NK-92 treated with Interleukin-12 subunit alpha and Interleukin-12 subunit beta, amount 100 ng/mL, for 24 hours (cell line): ENCODE data around the gene LAMA1.

Experiments
- DNase-seq: peaks from one replicate; lab custom pipeline; 2025; lab: John Stamatoyannopoulos, UW

Gene LAMA1

DNA sequence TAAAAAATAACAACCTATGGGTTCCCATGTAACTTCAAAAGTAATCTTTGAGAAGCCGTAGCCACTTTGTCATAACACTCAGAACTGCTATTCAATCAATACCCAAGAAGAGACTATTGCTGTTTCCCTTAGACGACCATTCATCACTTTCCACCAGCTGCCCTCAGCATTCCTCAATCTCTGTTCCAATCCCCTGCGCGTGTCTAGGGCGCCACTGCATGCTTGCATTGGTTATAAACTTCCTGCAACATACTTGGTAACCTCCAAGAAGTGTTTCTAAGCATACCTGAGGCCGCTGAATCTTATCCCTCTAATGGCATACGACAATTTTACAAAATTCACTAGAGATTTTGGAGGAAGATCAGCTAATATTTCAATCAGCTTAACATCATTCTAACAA lies 134.2 kb downstream of the LAMA1 start:
- no peak for DNase-seq

DNA sequence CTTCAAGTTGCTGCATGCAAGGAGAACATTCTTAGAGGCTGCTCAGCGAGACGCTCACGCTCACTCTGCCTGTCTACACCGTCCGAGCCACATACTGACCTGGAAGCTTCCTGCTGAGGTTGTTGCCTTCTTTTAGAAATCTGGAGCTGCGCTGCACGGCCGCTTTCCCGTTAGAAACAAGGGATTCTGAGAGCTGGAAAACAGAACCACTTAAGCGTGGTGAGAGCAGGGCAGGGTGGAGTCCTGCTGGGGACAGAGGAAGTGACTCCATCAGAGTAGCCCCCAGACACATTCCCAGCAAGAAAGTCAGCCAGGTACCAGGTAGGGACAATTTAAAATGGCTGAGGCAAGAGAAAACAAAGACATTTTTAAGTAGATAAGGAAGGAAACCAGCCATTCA lies 135.2 kb downstream of the LAMA1 start:
- DNase-seq = no peak

DNA sequence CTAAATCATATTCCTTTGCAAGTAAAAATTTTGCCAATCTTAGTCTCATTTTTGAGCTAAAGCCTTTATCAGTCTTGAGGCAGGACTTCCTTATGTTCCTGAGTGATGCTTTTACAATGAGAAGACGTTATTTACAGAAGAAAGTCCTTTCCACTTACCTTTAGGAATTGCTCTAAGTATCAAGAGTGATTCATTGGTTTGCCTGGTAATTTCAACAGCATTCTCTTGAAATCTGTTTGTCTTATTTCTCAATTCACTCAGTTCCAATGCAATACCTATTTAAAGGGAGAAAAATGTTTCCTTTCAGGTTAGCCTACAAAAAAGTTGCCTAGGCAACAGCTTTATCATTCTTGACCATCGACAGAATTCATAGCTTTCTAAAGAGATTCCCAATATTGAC lies 137.2 kb downstream of the LAMA1 start:
- no peak for DNase-seq

DNA sequence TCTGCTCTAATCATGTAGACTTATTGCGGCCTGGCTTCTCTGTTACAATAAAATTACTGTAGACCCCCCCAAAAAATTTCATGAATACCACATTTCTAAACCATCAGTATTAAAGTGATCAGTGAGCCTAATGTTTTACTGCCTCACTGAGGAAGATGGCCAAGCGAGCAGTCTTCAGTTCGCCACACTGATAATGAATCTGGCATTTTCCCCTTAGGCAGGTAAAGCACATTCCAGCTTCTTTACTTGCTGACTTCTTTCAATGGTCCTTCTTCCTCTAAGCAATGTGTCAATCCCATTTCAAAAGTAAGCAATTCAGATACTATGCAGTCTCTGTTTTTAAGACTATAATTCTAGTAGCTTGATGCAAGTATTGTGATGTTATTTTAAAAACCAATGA lies 137.6 kb downstream of the LAMA1 start:
- no peak for DNase-seq

DNA sequence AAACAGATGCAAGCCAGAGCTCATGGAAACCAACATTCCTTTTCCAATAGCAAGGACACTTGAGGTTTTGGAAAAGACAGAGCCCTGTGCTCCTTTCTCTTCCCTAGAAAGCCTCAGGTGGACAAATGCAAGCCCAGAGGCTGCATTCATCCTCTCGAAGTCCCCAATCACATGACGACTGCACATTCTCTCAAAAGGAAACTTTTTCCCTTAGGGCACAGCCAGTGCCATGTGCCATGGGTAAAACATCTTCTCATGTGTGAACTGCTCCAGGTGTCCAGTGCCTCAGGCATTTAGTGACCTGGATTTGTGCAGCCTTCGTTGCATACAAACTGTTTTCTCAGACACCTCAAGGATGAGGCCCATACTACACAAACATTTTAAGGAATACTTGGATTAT lies 140.7 kb downstream of the LAMA1 start:
- DNase-seq = no peak

DNA sequence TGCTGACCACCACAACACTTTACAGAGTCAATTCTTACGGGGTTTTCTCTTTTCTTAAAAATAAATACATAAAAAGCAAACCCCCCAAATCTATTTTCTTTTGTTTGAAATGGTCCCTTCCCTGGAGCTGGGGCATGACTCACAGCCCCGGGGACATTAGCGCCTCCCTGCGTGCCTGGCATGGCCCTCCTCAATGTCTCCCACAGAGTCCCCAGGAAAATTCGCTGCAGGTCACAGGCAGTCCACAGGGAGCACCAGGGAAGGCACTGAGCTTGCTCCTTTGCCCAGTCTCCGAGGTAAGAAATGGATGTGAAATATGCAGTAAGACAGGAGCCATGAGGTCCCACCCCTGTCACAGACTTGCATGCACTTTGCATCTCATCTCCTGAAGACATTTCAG lies 142.5 kb downstream of the LAMA1 start:
- no peak for DNase-seq

DNA sequence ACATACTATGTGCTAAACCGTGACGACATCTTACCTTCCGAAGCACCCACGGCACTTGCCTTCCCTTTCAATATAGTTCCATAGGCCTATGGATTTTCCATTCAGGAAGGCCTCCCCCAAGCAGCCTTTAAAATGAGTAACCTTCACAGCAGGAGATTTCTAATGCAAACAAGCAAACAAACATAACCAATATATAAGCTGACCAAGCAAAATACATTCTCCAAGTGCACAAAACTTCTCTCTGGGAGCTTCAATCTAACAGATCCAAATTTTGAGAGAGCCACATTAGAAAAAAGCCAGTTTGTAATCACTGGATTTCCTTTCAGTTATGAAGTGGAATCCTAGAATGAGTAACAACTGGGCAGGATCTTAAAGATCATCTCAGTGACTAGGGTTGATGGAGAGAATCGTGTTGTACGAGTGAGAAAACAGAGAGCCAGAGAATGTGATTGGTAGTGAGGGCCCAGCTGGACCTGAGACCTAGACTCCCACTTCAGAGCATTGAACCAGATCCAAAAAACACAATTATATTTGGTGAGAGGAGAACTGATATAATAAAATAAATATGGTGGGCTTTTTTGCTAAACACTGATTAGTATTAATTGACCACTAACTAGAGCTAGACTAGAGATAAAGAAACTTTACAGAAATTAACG lies 145.6 kb downstream of the LAMA1 start:
- DNase-seq = no peak

DNA sequence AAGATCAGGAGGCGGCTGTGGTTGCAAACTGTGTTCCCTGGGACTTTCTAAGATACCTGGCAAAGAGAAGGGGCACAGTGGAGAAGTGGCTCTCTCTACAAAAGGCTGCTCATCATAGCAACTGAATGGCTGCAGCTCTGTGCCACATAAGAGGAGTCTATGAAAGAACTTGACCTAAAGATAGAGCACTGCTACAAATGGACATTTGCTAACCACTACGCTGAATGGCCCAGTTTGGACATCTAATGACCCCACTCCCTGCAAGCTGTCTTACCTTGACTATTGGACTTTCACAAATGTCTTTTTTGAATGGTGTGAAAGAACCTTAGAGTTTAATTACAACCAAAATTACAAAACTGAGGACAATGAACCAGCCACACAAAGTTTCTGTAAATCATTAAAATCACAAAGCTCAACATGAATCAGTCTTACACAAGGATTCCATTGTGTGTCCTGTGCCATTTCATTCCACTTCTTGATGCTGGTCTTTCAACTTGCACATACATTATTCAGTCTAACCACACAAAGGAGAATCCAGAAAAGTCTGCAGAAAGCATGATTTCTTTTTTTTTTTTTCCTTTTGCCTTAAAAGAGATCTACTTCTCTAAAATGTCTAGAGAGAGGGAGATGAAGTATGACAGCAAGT lies 154.0 kb downstream of the LAMA1 start:
- no peak for DNase-seq

DNA sequence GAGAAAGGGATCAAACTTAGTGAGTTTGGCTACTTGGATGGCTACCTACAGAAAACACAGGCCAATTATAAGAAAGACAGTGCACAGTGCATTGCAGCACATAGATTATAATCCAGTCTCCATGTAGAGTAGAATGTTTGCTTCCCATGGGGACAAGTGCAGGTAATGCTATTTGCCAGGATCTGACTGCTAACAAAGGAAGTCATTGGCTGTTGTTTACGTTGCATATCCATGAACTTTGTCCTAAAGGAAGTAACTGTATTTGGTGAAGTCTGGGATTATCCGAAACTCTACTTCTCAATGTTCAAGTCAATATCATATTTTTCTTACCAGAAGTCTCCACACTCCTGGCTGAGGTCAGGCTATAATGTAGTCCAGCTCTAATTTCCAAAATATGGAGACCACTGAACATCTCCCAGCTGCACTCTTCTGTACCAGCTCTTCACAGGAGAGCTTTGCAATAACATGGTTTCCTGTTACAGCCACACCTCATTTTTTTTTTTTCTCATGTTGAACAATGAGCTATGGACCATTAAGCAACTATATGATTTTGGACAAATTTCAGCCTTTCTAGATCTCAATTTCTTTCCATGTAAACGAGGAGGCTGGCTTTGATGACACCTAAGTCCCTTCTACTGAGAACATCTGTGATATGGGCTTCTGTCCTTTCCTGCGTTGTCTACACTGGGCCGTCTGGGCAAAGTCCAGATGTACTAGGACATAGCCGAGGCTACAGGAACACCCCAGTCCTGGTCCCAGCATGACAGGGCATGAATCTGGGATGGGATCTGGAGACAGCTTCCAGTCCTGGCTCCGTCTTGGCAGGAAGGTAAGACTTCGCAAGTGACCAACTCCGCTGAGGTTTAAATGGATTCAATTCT lies 154.8 kb downstream of the LAMA1 start:
- DNase-seq = no peak

DNA sequence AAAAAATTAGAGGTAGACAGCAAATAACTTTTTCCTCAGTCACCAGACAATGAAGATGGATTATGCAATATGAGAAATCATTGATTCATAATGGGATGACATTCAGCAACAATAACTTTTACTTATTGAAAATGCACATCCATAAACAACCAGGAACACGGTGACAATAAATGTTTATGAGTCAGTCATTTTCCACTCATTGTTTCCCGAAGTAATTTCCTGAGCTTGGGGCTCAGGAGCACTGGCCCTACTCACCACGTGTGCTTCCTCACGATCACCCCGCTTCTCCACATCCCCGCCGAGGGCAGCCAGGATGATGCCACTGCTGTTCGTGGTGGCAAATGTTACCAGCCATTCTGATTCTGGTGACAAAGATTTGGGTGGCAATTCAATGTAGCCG lies 156.3 kb downstream of the LAMA1 start:
- no peak for DNase-seq

DNA sequence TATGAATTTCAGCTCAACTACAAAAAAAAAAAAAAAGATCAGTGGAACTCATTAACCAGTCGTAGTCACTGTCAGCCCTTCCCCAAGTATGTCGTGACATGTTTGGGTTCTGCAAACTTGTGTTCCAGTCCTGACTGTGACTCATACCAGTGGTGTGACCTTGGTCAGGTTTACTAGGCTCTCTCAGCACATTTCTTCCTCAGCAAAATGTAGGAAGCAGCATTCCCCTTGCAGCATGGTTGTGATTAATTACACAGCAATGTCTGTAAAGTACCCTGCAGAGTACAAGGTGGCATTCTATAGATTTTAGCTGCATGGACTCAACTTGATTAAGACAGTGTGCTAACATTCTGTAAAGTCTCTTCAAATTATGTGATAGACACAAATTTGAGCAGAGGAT lies 156.9 kb downstream of the LAMA1 start:
- DNase-seq = no peak

DNA sequence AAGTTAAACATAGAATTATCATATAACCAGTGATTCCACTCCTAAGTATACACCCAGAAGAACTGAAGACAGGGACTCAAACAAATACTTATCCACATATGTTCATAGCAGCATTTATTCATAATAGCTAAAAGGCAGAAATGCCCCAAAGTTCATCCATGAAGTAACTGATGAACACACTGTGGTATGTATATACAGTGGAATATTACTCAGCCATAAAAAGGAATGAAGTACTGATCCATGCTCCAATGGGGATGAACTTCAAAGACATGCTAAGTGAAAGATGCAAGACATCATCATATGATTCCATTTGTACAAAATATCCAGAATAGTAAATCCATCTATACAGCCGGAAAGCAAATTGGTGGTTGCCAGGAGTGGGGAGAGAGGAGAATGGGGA lies 157.5 kb downstream of the LAMA1 start:
- DNase-seq = no peak

DNA sequence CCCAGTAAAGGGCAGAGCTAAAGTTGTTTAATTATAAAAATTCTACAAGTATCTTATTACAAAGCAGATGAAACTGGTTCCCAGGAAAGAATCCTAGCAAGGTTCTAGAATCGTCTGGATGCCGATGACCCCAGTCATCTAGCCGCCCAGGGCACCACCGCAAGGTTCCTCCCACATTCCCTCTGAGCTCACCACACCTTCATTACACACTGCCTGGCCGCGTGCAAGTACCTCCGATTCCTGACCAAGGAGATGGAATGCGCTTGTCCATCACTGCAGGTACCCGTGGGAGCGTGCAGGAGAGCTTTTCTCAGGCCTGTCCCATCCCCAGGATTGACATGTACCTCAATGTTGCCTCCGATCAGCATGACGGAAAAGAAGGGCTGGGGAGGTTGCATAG lies 158.5 kb downstream of the LAMA1 start:
- DNase-seq = no peak

DNA sequence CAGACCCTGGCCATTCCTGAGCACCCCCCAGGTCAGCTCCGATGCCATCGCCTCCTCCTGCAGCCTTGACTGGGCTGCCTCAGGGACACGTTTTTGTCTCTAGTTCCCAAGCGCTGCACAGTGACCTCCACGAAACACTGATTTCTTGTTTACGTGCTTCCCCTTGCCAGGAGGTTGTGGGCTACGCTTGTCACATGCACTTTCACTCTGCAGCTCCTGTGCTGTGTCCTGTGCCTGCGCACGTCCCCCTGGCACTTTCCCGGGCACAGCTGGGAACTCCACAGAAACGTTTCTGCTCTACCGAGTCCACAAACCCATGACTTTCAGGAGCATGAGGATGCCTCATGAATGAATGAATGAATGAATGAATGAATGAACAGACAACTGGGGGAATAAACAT lies 160.6 kb downstream of the LAMA1 start:
- DNase-seq = no peak

DNA sequence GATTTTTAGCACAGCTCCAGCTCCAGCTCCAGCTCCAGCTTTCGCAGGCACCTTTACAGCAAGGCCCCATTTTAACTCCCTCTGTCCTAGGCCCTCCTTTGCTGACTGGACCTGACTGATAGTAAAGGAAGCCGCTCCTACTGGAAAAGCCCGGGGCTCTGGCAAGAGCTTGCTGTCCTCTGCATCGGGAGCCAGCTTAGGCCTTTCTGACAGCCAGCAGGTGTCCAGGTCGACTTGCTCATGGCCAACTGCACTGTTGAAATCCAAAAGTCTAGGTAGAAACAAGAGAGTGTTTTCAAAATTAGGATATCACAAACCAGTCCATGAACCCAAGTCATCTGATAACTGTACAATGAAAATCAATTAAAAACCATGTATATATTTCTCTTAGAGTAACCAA lies 161.1 kb downstream of the LAMA1 start:
- DNase-seq = no peak

DNA sequence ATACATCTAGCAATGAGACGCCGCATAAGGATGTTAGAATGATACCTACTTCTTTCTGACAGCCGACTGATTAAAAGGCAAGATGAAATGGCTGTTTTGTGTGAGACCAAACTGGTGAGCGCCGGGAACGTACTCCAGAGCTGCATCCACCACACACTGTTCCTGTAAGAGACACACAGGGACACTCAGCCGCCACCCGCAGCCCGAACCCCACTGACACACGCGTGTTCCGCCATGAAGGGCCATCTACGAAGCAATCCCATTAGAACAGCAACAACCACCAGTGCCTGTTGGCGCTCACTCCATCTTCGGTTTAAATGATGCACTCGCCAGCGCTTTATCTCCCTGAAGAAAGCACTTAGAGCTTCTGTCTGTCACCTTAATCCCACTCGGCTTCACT lies 162.3 kb downstream of the LAMA1 start:
- DNase-seq = no peak

DNA sequence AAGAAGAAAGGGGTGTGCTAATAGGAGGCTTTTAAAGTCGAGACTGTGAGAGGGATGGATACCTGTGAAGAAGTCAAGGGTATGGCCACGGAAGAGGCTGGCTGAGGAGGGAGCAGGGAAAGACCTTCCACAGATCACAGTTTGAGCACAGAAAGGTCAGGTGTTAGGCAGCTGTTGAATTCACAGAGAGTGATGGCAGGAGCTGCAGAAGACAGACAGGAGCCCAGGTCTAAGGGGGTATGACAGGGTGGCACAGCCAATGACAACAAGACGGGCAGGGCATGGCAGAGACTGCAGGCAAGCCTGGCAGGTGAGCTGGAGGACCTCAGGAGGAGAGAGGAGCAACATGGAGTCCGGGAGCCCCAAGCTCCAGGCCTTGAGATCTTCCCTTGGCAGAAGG lies 163.1 kb downstream of the LAMA1 start:
- DNase-seq = no peak

DNA sequence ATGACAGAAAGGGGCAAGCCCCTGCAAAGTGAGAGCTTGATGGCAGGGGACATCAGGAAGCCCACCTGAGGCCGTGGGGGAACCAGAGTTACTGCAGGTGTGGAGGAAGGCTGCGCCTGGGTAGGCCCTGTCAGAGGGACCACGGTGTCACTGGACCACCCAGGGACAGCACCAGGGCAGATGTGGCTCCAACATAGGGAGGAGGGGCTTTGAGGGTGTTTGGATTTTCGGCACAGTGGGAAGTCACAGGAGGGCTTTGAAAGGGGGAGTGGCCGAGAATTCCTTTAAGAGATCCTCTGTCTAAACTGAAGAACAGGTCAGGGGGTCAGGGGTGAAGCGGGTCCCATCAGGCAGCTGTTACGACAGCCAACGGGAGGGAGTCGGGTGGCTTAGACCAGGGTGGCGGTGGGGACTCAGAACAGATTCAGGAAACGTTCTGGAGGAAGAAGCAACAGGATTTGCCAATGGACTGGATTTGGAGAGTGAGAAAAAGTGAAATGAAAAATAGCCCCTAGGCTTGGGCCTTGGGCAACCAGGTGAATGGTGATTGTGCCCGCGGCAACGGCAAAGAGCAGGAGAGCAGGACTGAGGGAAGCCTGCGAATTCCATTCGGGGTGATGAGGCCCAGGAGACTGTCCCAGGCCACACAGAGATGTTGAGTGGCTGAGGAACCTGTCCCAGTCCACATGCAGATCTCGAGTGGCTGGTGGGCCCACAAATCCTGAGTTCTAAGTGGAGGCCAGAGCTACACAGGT lies 166.1 kb downstream of the LAMA1 start:
- DNase-seq = no peak

DNA sequence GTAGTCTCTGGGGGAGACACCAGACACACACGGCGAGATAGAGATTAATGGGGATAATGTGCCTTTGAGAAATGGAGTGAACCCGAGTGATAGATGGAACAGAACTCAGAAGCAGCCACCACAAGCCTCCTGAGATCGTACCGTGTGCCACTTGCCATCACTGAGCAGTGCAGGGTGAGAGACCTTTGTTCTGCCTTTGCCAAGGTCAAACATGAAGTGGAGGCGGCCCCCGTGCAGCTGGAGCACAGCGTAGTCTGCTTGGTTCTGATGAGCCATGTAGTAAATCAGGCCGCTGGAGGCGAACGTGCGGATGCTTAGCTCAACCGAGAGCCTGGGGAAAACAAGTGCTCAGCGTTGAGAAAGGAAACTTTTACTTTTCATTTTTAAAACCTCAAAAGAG lies 167.0 kb downstream of the LAMA1 start:
- no peak for DNase-seq

DNA sequence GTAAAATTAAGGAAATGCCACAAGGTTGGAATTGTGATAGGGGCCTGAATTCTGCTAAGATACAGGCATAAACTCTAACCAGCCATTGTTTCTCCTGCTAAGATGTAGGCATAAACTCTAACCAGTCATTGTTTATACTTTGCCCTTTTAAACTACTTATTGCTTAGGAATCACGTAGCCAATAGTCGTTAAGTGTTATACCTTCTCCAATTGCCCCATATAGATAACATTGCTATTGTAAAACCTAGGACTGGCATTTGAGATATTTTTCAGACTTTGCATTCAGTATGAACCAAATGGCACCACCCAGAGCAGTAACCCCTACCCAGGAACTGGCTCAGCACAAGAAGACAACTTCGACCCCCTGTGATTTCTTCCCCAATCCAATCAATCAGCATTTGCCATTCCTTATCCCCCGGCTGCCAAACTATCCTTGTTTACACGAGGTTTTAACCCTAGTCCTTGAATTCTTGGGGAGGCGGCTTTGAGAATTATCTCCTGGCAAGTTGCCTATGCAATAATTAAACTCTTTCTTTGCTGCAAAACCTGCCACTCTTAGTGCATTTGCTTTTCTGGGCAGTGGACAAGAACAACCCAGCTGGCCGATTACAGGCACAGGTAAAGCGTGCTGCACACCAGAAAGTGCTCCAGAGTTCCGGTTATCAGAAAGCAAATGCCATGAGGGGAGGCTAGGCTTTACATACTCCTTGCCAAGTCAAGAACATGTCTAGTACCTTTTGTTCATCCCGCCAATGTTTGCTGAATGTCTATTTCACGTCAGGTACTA lies 167.6 kb downstream of the LAMA1 start:
- no peak for DNase-seq

DNA sequence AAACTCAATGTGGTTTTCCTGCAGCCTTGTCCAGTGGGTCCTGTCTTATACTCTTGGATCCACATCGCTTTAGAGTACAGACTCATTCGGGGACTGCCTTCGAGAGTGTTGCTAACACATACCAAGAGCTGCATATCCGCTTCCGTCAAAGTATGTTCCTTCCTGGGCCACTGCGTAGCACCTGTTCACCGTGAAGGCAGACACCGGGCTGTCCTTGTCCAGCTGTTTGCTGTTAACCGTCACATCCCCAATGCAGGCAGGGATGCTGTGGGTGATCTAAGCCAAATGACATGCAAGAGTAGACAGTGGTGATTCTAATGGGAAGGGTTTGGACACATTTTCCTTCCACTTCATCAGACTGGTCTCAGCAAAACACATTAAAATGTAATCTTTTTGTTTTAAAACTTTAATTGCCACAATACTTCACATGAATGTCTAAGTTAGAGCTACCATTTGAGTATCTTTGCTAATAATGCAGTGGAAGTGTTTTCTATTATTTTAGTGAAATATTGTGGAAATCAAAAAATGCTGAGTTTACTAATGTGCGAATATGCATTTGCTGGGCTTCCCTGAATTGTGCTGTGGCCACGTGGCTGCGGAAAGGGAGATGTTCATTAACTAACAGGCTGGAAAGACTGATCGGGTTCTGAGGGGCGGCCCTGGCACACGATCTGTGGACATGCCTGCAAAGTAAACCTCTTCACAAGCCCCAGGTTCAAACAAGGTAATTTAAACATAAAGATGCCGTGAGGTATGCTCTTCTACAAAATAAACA lies 169.1 kb downstream of the LAMA1 start:
- DNase-seq = no peak
